Liver (tissue), 3 donors: ENCODE data around the gene CDH26.

Experiments used
- FOXA1 ChIP-seq: IDR thresholded peaks from 2 replicates; pipeline ENCODE4 v1.6.1; 2016; ENCODE audit warnings: antibody characterized with exemption
- FOXA2 ChIP-seq: IDR thresholded peaks from 2 replicates; pipeline ENCODE4 v1.6.1; 2016; ENCODE audit warnings: antibody characterized with exemption
- GABPA ChIP-seq, 2 donors: IDR thresholded peaks in 1 of 2; conservative IDR thresholded peaks in 1 of 2; 2 replicates each; pipeline ENCODE4 v1.6.1; 2016; ENCODE audit warnings: antibody characterized with exemption in 2 of 2, mild to moderate bottlenecking in 1 of 2, moderate library complexity in 1 of 2
- NR2F2 ChIP-seq: IDR thresholded peaks from 2 replicates; pipeline ENCODE4 v1.6.1; 2016; ENCODE audit warnings: antibody characterized with exemption
- RAD21 ChIP-seq, 2 donors: IDR thresholded peaks; 2 replicates each; pipeline ENCODE4 v1.6.1; 2016; ENCODE audit warnings: antibody characterized with exemption in 2 of 2, mild to moderate bottlenecking in 2 of 2
- SP1 ChIP-seq: IDR thresholded peaks from 2 replicates; pipeline ENCODE4 v1.6.1; 2018; ENCODE audit warnings: antibody characterized with exemption, mild to moderate bottlenecking
- TAF1 ChIP-seq: conservative IDR thresholded peaks from 2 replicates; pipeline ENCODE4 v1.6.1; 2016; ENCODE audit warnings: antibody characterized with exemption, mild to moderate bottlenecking
- YY1 ChIP-seq: IDR thresholded peaks from 2 replicates; pipeline ENCODE4 v1.6.1; 2016; ENCODE audit warnings: antibody characterized with exemption, mild to moderate bottlenecking
- TF ChIP-seq, protein P1 (sequence below): fragments of 150-350 bp; IDR thresholded peaks from 2 replicates; pipeline ENCODE4 v1.5.1; 2017; ENCODE audit warnings: improper control_type of control experiment, low read depth, low read length; ENCODE audit not compliant: missing input control
- TF ChIP-seq, protein P2 (sequence below): IDR thresholded peaks from 2 replicates; pipeline ENCODE4 v1.6.1; 2016; ENCODE audit warnings: antibody characterized with exemption, mild to moderate bottlenecking
- TF ChIP-seq, protein P3 (sequence below): IDR thresholded peaks from 2 replicates; pipeline ENCODE4 v1.6.1; 2016; ENCODE audit warnings: antibody characterized with exemption
- TF ChIP-seq, protein P4 (sequence below): IDR thresholded peaks from 2 replicates; pipeline ENCODE4 v1.6.1; 2016; ENCODE audit warnings: antibody characterized with exemption
- donor health status: healthy.
- donor health status: healthy.

DNA sequence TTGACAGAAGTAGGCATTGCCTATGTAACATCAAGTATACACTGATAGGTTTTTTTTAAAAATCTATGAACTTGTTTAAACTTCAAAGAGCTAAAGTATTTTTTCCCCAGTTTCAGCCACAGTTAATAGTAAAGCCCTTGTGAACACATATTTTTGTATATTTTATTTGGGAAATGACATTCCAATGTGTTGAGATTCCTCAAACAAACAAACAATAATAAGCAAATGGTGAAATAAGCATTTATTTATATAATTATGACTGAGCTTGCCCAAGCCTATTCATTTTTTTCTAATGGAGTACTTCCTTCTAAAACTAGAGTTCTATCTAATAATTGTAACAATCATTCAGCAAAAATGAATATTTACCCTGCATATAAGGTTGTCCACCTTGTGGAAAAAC, 37.3 kb upstream of the CDH26 start:
- TF ChIP-seq FOXA2, result no peak
- TF ChIP-seq, protein P1, sequence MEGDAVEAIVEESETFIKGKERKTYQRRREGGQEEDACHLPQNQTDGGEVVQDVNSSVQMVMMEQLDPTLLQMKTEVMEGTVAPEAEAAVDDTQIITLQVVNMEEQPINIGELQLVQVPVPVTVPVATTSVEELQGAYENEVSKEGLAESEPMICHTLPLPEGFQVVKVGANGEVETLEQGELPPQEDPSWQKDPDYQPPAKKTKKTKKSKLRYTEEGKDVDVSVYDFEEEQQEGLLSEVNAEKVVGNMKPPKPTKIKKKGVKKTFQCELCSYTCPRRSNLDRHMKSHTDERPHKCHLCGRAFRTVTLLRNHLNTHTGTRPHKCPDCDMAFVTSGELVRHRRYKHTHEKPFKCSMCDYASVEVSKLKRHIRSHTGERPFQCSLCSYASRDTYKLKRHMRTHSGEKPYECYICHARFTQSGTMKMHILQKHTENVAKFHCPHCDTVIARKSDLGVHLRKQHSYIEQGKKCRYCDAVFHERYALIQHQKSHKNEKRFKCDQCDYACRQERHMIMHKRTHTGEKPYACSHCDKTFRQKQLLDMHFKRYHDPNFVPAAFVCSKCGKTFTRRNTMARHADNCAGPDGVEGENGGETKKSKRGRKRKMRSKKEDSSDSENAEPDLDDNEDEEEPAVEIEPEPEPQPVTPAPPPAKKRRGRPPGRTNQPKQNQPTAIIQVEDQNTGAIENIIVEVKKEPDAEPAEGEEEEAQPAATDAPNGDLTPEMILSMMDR, result no peak
- TF ChIP-seq SP1, result no peak
- no peak for TF ChIP-seq FOXA1
- no peak for TF ChIP-seq YY1
- TF ChIP-seq, protein P2, sequence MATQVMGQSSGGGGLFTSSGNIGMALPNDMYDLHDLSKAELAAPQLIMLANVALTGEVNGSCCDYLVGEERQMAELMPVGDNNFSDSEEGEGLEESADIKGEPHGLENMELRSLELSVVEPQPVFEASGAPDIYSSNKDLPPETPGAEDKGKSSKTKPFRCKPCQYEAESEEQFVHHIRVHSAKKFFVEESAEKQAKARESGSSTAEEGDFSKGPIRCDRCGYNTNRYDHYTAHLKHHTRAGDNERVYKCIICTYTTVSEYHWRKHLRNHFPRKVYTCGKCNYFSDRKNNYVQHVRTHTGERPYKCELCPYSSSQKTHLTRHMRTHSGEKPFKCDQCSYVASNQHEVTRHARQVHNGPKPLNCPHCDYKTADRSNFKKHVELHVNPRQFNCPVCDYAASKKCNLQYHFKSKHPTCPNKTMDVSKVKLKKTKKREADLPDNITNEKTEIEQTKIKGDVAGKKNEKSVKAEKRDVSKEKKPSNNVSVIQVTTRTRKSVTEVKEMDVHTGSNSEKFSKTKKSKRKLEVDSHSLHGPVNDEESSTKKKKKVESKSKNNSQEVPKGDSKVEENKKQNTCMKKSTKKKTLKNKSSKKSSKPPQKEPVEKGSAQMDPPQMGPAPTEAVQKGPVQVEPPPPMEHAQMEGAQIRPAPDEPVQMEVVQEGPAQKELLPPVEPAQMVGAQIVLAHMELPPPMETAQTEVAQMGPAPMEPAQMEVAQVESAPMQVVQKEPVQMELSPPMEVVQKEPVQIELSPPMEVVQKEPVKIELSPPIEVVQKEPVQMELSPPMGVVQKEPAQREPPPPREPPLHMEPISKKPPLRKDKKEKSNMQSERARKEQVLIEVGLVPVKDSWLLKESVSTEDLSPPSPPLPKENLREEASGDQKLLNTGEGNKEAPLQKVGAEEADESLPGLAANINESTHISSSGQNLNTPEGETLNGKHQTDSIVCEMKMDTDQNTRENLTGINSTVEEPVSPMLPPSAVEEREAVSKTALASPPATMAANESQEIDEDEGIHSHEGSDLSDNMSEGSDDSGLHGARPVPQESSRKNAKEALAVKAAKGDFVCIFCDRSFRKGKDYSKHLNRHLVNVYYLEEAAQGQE, result no peak
- TF ChIP-seq, protein P3, sequence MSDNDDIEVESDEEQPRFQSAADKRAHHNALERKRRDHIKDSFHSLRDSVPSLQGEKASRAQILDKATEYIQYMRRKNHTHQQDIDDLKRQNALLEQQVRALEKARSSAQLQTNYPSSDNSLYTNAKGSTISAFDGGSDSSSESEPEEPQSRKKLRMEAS, result no peak
- TF ChIP-seq TAF1, result no peak
- no peak for TF ChIP-seq RAD21 (IDR thresholded peaks at IDR 0.05)
- TF ChIP-seq, protein P4, sequence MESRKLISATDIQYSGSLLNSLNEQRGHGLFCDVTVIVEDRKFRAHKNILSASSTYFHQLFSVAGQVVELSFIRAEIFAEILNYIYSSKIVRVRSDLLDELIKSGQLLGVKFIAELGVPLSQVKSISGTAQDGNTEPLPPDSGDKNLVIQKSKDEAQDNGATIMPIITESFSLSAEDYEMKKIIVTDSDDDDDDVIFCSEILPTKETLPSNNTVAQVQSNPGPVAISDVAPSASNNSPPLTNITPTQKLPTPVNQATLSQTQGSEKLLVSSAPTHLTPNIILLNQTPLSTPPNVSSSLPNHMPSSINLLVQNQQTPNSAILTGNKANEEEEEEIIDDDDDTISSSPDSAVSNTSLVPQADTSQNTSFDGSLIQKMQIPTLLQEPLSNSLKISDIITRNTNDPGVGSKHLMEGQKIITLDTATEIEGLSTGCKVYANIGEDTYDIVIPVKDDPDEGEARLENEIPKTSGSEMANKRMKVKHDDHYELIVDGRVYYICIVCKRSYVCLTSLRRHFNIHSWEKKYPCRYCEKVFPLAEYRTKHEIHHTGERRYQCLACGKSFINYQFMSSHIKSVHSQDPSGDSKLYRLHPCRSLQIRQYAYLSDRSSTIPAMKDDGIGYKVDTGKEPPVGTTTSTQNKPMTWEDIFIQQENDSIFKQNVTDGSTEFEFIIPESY, result no peak
- no peak for TF ChIP-seq NR2F2
- TF ChIP-seq GABPA (IDR thresholded peaks at IDR 0.05 in 1 of 2, conservative IDR thresholded peaks at IDR 0.05 in 1 of 2), result no peak
